HCT116 (cell line): ENCODE data around the gene BICD2. TPM values are rescaled to one million over a fixed set of nuclear protein-coding genes. Genes with fewer than 3 reads are reported as not detected.

Experiments
- ATAC-seq: fragments of 200-7000 bp; cut with Tn5 transposase; 2 replicates; pipeline ENCODE4 v1.9.1; 2020; ENCODE audit warnings: mild to moderate bottlenecking, moderate library complexity
- BruUV-seq: library from RNA; stranded (reverse); fragments of 400-500 nt; replicated peaks from 2 replicates; lab custom pipeline; 2021; lab: Mats Ljungman, UMichigan
- CTCF ChIA-PET: fragments of 300-600 bp; sonication (Branson Sonifier 250); formaldehyde crosslinking; loops from one replicate; lab custom pipeline; 2021; ENCODE audit warnings: antibody characterized with exemption; lab: Charles Lee
- POLR2A ChIA-PET: fragments of 300-600, 350-600 bp; sonication (Branson Sonifier 250); formaldehyde crosslinking; loops from one replicate; lab custom pipeline; 2021; ENCODE audit warnings: antibody characterized with exemption; lab: Charles Lee
- RAD21 ChIA-PET, 2 experiments: fragments of 300-600 bp; sonication (Branson Sonifier 250); formaldehyde crosslinking; loops; one replicate each; lab custom pipeline; 2023; ENCODE audit warnings: low total read pairs in 2 of 2; ENCODE audit not compliant: uncharacterized antibody in 2 of 2, unreplicated experiment in 2 of 2, low non-redundant PET in 1 of 2; lab: Charles Lee
- DNase-seq: peaks from one replicate; pipeline ENCODE4 v3.0.0-alpha.2; 2010; ENCODE audit warnings: low read depth, low spot score
- H2AFZ ChIP-seq: fragments of 200-600 bp; shearing (Covaris generic), sonication (generic); 2 replicates; pipeline ENCODE4 v1.6.1; 2017; ENCODE audit warnings: low read depth, mixed run types, mixed read lengths, antibody characterized with exemption, low read length; ENCODE audit not compliant: poor library complexity, severe bottlenecking
- H3K27ac ChIP-seq: 2 replicates; pipeline ENCODE4 v1.5.1; 2012; ENCODE audit warnings: low read depth, low read length
- H3K27me3 ChIP-seq: fragments of 200-600 bp; sonication (generic); 2 replicates; pipeline ENCODE4 v1.6.1; 2016; ENCODE audit warnings: mixed run types, low read length, mixed read lengths; ENCODE audit not compliant: insufficient read depth
- H3K36me3 ChIP-seq, 2 experiments: fragments of 200-500 bp in 1 of 2; fragments of 200-600 bp in 1 of 2; sonication (Bioruptor generic) in 1 of 2; sonication (generic) in 1 of 2; 2 replicates each; pipeline versions ENCODE4 v1.5.1 to v1.6.1; 2014 to 2016; ENCODE audit warnings: low read length in 2 of 2, inconsistent platforms in 1 of 2, mixed read lengths in 1 of 2, mixed run types in 1 of 2; ENCODE audit not compliant: insufficient read depth in 2 of 2, control insufficient read depth in 1 of 2
- H3K4me1 ChIP-seq, 2 experiments: fragments of 200-600 bp in 1 of 2; sonication (generic) in 1 of 2; 2 replicates each; pipeline versions ENCODE4 v1.5.1 to v1.6.1; 2012 to 2017; ENCODE audit warnings: low read length in 2 of 2, inconsistent platforms in 1 of 2, mild to moderate bottlenecking in 1 of 2, mixed read lengths in 1 of 2, mixed run types in 1 of 2, moderate library complexity in 1 of 2; ENCODE audit not compliant: insufficient read depth in 2 of 2, control insufficient read depth in 1 of 2
- H3K4me2 ChIP-seq: fragments of 200-600 bp; sonication (generic); 2 replicates; pipeline ENCODE4 v1.6.1; 2017; ENCODE audit warnings: mixed run types, low read length, mixed read lengths
- H3K4me3 ChIP-seq, 2 experiments: fragments of 200-600 bp in 1 of 2; sonication (generic) in 1 of 2; replicated peaks in 1 of 2; 2 replicates each; pipeline ENCODE4 v1.5.1; 2011 to 2016; ENCODE audit warnings: low read length in 2 of 2, control low read depth in 1 of 2, low read depth in 1 of 2, mild to moderate bottlenecking in 1 of 2, mixed read lengths in 1 of 2, mixed run types in 1 of 2
- H3K79me2 ChIP-seq: fragments of 200-600 bp; sonication (generic); 2 replicates; pipeline ENCODE4 v1.6.1; 2017; ENCODE audit warnings: mild to moderate bottlenecking, mixed run types, low read length, moderate library complexity, mixed read lengths; ENCODE audit not compliant: insufficient read depth
- H3K9ac ChIP-seq: fragments of 200-600 bp; sonication (generic); 2 replicates; pipeline ENCODE4 v1.6.1; 2016; ENCODE audit warnings: low read length, mixed read lengths
- H3K9me2 ChIP-seq: fragments of 200-600 bp; sonication (generic), shearing (Covaris generic); 2 replicates; pipeline ENCODE4 v1.6.1; 2017; ENCODE audit warnings: mixed run types, mild to moderate bottlenecking, moderate library complexity; ENCODE audit not compliant: insufficient read depth
- H3K9me3 ChIP-seq, 2 experiments: fragments of 200-500 bp in 1 of 2; fragments of 200-600 bp in 1 of 2; sonication (Bioruptor generic) in 1 of 2; sonication (generic) in 1 of 2; 2 replicates each; pipeline ENCODE4 v1.6.1; 2014 to 2017; ENCODE audit warnings: low read length in 2 of 2, mixed read lengths in 2 of 2, inconsistent platforms in 1 of 2, low read depth in 1 of 2, mild to moderate bottlenecking in 1 of 2, mixed run types in 1 of 2, moderate library complexity in 1 of 2; ENCODE audit not compliant: control insufficient read depth in 1 of 2, insufficient read depth in 1 of 2
- H4K20me1 ChIP-seq: fragments of 200-600 bp; sonication (generic), shearing (Covaris generic); 2 replicates; pipeline ENCODE4 v1.6.1; 2017; ENCODE audit warnings: mixed run types, mild to moderate bottlenecking, moderate library complexity; ENCODE audit not compliant: insufficient read depth
- CBX3 ChIP-seq: IDR thresholded peaks from 2 replicates; pipeline ENCODE4 v1.6.1; 2012; ENCODE audit warnings: low read depth
- CEBPB ChIP-seq: IDR thresholded peaks from 2 replicates; pipeline ENCODE4 v1.6.1; 2012; ENCODE audit warnings: low read depth
- FOSL1 ChIP-seq: IDR thresholded peaks from 2 replicates; pipeline ENCODE4 v1.6.1; 2012; ENCODE audit warnings: low read depth
- MAX ChIP-seq: IDR thresholded peaks from 2 replicates; pipeline ENCODE4 v1.6.1; 2012
- POLR2A ChIP-seq: IDR thresholded peaks from 2 replicates; pipeline ENCODE4 v1.7.0; 2011; ENCODE audit warnings: borderline replicate concordance; ENCODE audit not compliant: insufficient read depth, insufficient read length; ENCODE audit errors: extremely low read depth
- RAD21 ChIP-seq: IDR thresholded peaks from 2 replicates; pipeline ENCODE4 v1.6.1; 2012; ENCODE audit warnings: low read depth, mild to moderate bottlenecking
- SP1 ChIP-seq: IDR thresholded peaks from 2 replicates; pipeline ENCODE4 v1.6.1; 2012; ENCODE audit warnings: low read depth
- intact Hi-C: fragments of 100-400 bp; cut with micrococcal nuclease; formaldehyde crosslinking; loops from 2 replicates; pipeline ENCODE4 v1.10.0; 2022
- total RNA-seq: library from RNA; stranded (reverse); gene quantifications from one replicate; pipeline ENCODE4 v1.2.1, GENCODE V29; 2021; ENCODE audit not compliant: unreplicated experiment
- TF ChIP-seq, protein P1 (sequence below): IDR thresholded peaks from 2 replicates; pipeline ENCODE4 v1.6.1; 2012
- TF ChIP-seq, protein P2 (sequence below): IDR thresholded peaks from 2 replicates; pipeline ENCODE4 v1.6.1; 2012; ENCODE audit warnings: low read depth

The BICD2 gene
- total RNA-seq, 1 experiment from 2014 or later, result 23.4 TPM

DNA sequence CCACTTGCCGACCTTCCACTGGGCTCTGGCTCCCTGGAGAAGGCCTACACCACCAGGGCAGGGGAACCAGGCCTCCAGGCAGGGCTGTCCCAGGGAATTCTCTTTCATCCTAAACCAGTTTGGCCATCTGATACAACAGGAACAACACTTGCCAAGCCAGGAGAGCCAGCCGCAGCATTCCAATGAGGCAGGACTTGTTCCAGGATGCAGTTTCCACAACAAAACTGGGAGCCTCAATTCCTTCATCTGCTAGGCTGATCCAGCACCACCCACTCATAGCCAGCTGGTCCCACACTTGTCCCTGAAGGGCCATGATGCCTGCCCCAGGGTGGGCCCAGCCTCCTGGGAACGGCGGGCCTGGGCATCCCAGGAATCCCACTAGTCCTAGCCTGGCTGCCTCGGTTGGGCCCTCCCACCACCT lies 26.0 kb downstream of the BICD2 start (continued):
- TF ChIP-seq FOSL1 (no peak), POLR2A (no peak), SP1 (no peak), CBX3 (no peak), MAX (no peak), CEBPB (no peak)
- TF ChIP-seq, protein P1, sequence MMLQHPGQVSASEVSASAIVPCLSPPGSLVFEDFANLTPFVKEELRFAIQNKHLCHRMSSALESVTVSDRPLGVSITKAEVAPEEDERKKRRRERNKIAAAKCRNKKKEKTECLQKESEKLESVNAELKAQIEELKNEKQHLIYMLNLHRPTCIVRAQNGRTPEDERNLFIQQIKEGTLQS, result no peak
- TF ChIP-seq, protein P2, sequence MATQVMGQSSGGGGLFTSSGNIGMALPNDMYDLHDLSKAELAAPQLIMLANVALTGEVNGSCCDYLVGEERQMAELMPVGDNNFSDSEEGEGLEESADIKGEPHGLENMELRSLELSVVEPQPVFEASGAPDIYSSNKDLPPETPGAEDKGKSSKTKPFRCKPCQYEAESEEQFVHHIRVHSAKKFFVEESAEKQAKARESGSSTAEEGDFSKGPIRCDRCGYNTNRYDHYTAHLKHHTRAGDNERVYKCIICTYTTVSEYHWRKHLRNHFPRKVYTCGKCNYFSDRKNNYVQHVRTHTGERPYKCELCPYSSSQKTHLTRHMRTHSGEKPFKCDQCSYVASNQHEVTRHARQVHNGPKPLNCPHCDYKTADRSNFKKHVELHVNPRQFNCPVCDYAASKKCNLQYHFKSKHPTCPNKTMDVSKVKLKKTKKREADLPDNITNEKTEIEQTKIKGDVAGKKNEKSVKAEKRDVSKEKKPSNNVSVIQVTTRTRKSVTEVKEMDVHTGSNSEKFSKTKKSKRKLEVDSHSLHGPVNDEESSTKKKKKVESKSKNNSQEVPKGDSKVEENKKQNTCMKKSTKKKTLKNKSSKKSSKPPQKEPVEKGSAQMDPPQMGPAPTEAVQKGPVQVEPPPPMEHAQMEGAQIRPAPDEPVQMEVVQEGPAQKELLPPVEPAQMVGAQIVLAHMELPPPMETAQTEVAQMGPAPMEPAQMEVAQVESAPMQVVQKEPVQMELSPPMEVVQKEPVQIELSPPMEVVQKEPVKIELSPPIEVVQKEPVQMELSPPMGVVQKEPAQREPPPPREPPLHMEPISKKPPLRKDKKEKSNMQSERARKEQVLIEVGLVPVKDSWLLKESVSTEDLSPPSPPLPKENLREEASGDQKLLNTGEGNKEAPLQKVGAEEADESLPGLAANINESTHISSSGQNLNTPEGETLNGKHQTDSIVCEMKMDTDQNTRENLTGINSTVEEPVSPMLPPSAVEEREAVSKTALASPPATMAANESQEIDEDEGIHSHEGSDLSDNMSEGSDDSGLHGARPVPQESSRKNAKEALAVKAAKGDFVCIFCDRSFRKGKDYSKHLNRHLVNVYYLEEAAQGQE, result no peak
- TF ChIP-seq, all 23 proteins: peak for 0

DNA sequence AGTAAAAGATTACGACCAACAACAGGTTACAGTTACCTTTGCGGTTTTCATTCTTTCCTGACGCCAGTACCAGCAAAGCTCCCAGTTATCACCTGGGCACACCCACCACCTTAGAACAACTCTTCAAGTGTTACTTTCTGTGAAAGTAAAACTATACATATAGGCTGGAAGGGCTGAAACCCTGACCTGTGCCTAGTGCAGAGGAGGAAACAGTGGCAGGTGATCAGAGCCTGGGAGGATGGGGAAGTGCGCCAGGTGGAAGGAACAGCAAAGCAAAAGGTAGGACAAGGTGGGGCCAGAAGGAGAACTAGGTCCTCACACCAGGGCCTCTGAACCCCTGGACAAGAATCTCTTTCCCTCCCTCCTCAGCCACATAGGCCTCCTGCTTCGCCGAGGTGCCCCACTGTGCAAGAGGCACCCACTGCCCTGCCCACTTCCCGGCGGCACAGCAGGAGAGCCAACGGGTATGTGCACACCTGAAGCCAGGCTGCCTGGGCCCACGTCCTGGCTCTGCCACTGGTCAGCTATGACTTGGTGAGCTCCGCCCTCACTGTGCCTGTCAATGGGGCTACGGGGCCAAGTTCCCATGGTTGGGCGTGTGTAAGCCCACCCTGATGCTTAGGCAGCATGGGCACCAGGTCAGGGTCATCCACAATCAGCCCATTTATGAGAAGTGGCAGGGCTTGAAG lies 26.9 kb downstream of the BICD2 start:
- BruUV-seq, result no TSS peak
- ATAC-seq (no peak), DNase-seq (no peak)
- no peaks in the 10 kb centered on the region for H3K9me3 ChIP-seq
- no peak overlapping the region for H3K4me3 ChIP-seq
- no peak overlapping the region for H3K9ac ChIP-seq
- peaks cover 17% of the 10 kb centered on the region; the same call in 1 of the 2 replicates for H4K20me1 ChIP-seq
- ChIA-PET POLR2A (no interaction called here), RAD21 (no interaction called here), CTCF (no interaction called here)
- H3K9me2 ChIP-seq, result no peaks in the 10 kb centered on the region
- H3K4me1 ChIP-seq, result peaks cover 9 to 26% of the 10 kb centered on the region in 2 experiments; a peak in 3 of 4 replicates
- H2AFZ ChIP-seq, result no peak overlapping the region
- H3K36me3 ChIP-seq, result no peaks in the 10 kb centered on the region
- no peaks in the 10 kb centered on the region for H3K27me3 ChIP-seq
- H3K4me2 ChIP-seq, result no peak overlapping the region
- intact Hi-C loops, result no loop called here
- TF ChIP-seq SP1 (no peak), CEBPB (no peak), RAD21 (no peak)
- TF ChIP-seq, protein P1, result no peak
- no peak overlapping the region for H3K27ac ChIP-seq
- peaks cover 95% of the 10 kb centered on the region for H3K79me2 ChIP-seq
